Measurements from ENCODE around the gene MCF2L.
A peak's percentile ranks its signal among the peaks of the same experiment; 100 is the strongest.

Gene MCF2L

DNA sequence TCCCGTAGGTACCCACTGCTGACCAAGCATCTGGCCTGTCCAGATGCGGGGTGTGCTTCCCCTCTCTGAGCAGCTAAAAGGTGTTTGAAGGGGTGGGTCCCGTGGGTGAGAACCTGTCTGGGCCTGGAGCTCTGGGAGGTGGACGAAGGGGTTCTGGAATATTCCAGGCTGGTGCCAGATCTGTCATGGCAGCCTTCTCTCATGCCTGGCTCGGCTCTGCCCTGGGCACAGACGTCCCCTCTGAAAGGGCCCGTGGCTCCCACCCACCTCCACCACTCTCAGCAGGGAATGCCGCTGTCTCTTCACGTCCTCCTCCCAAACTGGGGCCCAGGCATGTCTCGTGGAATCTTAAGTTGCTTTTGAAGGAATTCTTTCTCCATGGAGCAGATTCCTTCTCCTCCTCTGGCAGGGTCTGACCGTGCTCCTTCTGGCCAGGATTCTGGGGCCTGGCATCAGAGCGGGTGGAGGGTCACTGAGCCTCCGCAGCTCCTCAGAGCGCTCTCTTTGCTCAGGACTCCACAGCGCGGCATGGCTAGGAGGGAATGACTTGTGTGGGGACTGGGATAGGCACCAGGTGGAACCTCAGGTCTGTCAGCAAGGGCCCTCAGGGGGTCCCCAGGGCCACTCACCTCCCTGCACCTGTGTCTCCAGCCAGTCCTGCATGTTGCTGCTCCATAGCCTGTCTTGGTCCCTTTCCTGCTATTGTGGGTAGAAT, 5.9 kb upstream of the MCF2L start:
- DNase-seq (ENCODE audit: low read depth in 2 of 2), result no peak

DNA sequence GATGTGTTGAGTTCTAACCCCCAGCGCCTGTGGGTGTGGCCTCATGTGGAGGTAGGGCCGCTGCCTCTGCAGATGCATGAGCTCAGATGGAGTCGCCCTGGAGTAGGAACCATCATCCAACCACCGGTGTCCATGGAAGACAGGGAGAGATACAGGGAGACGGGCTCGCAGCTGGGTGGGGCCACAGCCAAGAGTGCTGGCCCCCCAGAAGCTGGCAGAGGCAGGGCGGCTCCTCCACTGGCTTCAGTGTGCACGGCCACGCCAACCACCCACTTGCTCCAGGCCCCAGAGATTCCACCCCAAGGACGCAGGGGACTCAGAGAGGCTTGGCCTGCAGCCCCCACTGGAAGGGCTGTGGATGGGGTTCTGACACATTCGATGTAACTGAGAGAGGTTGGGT, 5.4 kb upstream of the MCF2L start:
- DNase-seq (ENCODE audit: low read depth in 2 of 2), result no peak

DNA sequence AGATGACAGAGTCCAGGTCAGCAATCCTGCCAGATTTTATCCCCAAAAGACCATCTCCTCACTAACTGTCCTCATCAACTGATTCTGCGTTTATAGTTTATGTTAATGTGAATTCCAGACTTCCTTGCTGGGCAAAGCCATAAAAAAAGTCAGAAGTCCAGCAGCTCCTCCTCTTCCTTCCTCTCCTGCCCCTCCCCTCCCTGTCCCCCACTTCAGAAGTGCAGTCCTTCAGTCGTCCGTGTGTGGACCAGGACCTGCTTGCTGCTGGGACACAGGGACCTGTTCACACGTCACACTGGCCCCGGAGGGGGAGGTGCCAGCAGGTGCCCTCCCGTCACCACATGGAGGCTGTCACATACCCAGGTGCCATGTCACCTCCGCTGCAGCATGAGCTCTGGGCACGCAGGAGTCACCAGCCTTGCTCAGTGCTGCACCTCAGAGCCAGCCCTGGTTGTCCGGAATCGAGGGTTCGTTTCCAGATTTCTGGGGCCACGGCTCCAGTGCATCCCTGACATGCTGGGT, 4.0 kb upstream of the MCF2L start:
- DNase-seq (ENCODE audit: low read depth in 2 of 2), result no peak

DNA sequence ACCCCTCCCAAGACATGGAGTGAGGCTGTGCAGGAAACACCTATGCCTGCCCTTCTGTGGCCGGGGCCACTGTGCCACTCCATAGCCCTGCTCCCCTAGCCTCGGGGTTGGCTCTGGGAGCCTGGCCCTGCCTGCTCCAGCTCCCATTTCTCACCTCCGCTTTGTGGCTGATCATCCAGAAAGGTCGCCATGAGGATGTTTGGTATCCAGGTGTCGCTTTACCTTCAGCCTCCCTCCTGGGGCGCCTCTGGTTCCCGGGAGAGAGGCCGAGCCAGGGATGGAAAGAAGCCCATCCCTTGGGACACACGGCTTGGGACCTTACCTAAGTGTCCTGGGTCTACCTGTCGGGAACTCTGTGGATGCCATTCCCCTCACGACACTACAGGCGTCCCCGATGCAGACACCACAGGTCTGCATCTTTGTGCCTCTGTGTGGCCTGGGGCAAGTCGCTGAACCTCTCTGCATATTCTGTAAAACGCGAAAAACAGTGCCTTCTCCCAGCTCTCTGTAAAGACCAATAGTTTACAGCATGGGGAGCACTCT, 3.4 kb upstream of the MCF2L start:
- no peak for DNase-seq (ENCODE audit: low read depth in 2 of 2)

DNA sequence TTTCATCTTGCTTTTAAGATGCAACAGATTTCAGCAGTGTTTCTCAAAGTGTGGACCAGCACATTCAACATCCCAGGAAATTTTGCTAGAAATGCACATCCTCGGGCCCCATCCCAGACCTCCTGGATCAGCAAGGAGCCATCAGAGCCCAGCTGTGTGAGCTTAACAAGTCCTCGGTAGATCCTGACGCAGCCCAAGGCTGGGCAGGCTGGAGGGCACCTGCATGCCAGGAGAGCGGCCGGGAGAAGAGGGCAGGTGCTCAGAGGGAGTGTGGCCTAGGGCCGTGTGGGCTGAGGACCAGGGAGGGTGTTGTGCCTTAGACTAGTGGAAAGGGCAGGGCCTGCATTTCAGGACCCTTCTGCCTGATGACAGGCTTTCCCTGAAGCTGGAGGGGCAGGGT, 2.2 kb upstream of the MCF2L start:
- no peak for DNase-seq (ENCODE audit: low read depth in 2 of 2)

DNA sequence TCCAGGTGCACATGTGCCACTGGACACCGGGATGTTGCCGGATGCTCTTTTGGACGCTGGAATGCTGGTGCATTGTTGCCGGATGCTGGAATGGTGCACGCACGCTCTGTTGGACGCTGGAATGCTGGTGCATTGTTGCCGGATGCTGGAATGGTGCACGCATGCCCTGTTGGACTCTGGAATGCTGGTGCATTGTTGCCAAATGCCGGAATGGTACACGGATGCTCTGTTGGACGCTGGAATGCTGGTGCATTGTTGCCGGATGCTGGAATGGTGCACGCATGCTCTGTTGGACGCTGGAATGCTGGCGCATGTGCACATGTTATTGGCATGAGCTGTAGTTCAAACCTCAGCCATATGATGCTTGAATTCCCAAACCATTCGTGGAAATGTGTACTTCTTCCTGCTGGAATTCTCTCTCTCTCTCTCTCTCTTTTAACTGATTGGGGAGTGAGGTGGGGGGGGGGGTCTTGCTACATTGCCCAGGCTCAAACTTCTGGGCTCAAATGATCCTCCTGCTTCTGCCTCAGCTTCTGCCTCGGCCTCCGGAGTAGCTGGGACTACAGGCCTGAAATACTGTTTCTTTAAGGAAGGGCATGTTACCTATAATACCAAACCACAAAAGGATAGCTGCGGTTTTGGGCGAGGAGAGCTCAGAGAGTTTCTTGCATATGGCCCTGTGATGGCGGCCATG, 1.2 kb upstream of the MCF2L start:
- no peak for DNase-seq (ENCODE audit: low read depth in 2 of 2)

DNA sequence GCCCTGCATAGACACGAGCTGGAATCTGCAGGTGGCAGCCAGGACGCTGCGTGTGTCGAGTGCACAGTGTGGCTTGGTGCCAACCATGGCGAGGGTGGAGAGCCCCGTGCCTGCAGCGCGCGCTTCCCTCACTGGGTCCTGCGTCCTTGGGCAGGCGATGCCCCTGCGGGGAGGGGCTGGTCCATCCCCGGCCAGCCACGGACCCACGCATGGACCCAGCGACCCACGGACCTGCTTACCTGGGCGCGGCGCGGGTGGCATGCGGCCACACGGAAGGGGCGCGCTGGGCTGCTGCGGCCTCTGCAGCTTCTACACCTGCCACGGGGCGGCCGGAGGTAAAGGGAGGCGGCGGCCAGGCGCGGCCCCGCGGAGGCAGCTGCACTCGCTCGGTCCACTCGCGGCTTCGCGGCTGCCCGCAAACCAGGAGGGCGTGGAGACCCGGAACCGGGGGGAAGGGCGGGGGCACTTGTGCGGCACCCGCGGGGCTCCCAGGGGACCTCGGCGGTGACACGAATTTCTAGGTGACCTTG, 569 bp upstream of the MCF2L start:
- peak; percentile 5 to 13 for DNase-seq (ENCODE audit: low read depth in 2 of 2)

DNA sequence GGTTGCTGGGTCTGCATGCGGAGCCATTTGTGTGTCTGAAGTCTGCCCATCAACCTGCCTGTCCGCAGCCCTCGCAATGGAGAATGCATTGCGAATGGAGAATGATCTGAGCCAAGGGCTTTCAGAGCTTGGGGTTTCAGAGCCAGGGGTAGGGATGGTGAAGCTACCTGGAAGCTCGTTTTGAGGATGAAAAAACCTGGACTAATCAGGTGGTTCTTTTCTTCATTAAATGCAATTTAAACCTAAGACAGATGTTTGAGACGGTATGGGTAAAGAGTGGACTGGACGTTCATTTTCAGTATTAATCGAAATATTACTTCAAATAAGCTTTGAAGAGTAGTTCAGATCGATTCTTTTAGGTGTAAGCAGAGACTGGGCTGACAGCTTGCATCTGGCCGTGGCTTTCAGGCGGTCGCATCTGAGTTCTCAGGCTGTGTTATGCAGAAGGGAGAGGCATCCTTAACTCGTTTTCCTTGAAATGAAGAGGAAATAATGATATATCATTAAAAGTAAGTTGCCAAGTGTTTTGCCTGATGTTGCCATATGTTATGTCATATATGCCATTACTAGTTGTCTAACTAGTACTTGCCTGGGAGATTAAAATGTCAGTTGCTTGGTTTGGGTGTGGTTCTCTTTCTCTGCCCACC, 801 bp downstream of the MCF2L start:
- no peak for DNase-seq (ENCODE audit: low read depth in 2 of 2)

DNA sequence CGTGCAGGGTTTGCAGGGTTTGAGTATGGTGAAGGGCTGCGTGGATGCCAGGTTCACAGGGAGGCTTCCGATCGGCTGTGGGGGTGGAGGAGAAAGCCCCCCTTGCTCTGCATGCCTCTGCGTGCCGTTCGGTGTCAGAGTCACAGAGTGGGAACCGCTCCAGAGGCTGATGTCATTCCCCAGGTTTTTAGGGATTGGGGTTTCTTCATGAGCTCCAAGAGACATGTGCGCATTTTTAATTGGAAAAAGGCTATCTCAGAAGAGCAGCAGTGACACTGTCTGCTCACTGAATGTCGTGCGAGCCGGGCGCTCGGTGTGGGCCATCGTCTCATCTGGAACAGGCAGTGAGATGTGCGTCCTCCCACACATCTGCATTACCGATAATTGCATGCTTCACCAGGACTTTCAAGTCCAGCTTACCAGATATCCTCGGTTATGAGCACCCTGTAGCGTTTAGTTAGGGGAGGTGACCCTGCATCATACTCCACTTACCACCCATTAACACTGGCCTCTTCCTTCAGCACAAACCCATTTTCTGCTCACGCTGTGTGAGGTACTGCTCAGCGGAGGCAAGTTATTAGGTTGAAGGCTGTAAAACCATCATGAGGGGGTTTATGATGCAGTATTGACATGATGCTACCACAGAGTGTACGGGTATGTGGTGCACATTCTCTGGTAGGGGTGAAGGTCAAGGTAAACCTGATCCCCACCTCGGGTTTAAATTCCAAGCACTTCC, 1.7 kb downstream of the MCF2L start:
- DNase-seq (ENCODE audit: low read depth in 2 of 2), result no peak

DNA sequence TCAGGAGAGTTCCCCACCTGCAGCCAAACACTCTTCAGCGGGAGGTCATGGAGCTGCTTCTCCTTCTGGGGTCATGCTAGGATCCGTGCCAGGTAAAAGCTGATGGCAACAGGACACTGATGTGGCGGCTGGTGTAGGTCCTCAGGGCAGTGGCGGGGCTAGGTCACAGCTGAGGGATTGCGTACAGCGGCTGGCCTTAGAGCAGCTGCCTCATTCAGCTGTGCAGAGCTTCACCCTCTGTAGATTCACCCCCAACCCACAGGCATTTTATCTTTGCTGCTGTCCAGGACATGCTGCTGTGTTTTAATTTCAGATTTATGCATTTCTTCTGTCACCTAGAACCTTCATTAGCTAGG, 2.3 kb downstream of the MCF2L start:
- DNase-seq (ENCODE audit: low read depth in 2 of 2), result no peak

DNA sequence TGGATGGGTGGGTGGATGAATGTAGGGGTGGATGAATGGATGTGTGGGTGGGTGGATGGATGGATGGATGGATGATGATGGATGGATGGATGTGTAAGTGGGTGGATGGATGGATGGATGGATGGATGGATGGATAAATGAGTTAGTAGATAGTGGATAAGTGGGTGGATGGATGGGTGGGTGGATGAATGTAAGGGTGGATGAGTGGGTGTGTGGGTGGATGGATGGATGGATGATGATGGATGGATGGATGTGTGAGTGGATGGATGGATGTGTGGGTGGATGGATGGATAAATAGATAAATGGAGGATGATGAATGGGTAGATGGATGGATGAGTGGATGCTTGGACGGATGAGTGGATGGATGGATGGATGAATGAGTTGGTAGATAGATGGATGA, 3.2 kb downstream of the MCF2L start:
- no peak for DNase-seq (ENCODE audit: low read depth in 2 of 2)

DNA sequence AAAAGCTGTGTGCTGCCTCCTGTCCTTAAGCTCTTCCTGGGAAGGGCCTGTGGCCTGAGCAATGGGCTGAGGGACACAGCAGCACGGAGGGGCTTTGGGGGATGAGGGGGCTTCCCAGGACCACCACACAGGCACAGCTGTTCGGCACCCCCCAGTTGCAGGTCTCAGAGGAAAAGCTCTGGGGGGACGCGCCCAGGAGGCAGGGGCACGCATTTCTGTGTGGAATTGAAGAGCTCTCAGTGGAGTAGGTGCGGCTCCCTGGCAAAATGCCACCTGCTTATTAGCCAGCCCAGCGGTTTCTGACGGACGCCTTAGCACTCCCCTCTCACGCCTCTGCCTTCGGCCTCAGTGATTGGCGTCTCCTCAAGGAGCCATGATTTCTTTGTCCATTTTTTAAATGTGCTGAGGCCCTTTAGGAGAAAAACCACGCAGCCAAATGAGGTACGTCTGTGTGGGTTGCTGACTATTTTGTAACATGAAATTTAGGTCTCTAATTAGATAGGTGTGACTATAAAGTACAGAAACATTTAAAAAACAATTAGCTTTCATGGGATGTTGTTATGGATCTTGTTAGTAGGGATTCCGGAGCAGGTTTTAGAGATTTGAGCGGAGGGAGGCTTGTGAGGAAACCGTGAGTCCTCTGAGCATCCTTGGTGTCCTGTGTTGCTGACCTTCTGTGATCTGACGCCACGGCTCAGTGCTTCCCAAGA, 4.0 kb downstream of the MCF2L start:
- DNase-seq (ENCODE audit: low read depth in 2 of 2), result no peak

DNA sequence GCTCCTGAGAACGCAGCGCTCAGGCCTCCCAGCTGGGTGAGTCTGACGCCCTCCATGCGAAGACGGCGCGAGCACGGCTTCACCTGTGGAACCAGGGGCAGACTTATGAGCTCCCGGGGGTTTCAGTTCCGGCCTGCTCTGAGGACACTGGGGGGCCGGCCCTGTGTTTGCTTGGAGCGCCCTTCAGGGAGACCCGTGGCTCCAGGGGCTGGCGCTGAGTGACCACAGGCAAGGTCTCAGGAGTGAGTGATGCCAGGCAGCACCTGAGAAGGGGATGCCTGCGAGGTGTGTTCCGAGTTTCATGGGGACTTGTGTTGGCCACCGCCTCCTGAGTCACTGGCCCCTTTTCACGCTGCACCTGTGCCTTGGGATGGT, 4.5 kb downstream of the MCF2L start:
- DNase-seq (ENCODE audit: low read depth in 2 of 2), result no peak

DNA sequence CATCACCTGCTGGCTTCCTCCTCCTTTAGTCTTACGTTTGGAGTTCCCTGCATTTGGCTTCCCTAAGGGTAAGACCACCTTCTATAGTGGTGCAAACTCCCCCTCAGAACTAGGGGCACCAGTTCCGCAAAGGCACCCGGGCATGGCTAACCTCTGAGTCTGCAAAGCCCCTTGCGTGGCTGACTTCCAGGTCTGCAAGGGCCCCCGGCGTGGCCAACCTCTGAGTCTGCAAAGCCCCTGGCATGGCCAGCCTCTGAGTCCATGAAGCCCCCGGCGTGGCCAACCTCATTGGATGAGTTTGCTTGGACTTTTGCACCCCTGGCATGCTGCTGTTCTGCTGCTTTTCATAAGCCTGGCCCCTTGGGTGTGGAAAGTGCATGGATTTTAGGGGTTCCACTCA, 5.1 kb downstream of the MCF2L start:
- no peak for DNase-seq (ENCODE audit: low read depth in 2 of 2)

DNA sequence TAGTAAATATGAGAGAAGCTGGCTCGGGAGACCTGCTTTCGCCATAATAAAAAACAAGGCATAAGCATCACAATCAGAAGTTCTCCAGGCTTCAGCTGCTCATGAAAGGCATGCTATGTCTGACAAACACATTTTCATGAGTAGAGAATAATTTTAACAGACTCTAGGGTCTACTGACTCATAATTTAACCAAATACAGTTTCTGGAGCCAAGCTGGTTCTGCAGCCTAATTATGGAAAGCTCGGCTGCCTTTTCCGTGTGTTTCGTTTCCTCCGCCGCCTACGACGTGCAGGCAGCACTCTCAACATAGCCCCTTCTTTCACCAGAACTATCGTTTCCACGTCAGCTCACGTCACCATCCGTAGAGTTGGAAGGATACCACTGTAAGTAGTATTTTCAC, 5.7 kb downstream of the MCF2L start:
- no peak for DNase-seq (ENCODE audit: low read depth in 2 of 2)

DNA sequence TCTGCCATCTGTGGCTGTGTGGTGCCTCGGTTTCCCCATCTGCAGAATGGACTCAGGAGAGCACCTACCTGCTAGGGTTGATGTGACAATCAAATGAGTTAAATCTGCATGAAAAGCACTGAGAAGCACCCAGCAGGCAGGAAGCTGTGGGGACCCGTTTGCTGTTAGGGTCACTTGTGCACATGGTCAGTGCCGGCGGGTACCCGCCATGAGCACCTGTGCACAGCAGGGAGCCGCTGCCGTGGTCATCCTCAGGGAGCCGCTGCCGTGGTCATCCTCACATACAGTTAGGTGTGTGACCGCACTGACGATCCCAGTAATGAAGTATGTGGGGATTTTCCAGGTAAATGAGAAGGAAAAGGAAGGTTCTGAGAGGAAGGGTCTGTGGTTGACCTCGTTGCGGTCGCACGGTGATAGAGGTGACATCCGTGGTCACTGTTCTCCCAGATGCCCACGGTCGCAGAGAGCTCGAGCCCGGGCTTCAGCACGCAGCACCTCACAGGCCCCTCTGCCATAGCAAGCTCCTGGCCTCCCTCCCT, 6.5 kb downstream of the MCF2L start:
- DNase-seq (ENCODE audit: low read depth in 2 of 2), result no peak

DNA sequence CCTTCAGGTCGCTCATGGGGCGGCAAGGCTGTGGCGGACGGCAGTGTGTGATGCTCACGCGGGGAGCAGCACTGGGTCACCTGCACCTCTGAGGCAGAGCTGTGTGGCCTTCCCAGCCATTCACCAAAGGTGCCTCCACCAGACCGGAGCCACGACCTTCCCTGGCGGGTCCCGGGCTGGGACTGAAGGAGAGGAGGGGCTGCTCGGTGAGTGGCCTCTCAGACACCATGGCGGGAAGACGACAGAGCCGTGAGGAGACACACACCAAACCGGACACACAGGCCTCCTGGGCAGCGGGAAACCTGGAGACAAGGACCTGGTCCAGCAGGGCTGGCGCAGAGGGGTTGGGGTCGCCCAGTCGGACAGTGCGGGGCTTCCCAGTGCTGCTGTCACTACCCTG, 7.5 kb downstream of the MCF2L start:
- DNase-seq (ENCODE audit: low read depth in 2 of 2), result no peak

DNA sequence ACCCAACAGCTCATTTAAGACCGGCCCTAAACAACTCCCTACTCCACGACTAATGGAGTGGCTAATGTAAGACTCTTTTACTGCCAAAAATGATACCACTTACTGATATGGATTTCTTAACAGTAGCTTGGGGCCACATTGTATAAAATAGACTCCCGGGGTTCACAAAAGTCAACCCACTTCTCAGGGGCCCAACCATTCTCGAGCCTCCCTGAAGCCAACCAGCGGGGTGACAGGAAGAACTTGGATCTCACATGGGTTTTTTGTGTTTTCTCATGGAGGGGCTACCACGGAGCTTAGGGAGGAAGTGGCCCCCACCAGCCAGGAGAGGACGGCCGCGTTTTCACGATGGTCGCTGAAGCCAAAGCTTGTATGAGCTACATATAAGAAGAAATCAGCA, 8.1 kb downstream of the MCF2L start:
- no peak for DNase-seq (ENCODE audit: low read depth in 2 of 2)

DNA sequence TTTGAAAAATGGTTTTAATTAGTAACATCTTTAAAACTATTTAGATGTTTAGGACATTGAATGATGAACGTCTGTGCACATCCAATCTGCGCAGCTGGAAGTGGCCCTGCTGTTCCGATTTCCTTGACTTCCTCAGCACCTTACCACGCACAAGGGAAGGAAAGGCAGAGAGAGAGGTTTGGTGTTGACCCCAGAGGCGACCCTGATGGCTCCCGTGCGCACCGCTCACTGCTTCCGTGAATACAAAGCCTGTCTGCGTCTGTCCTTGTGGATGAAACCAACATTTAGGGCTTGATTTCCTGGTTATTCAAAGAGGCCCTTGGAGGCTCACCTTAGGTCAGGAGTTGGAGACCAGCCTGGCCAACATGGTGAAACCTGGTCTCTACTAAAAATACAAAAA, 8.5 kb downstream of the MCF2L start:
- no peak for DNase-seq (ENCODE audit: low read depth in 2 of 2)

DNA sequence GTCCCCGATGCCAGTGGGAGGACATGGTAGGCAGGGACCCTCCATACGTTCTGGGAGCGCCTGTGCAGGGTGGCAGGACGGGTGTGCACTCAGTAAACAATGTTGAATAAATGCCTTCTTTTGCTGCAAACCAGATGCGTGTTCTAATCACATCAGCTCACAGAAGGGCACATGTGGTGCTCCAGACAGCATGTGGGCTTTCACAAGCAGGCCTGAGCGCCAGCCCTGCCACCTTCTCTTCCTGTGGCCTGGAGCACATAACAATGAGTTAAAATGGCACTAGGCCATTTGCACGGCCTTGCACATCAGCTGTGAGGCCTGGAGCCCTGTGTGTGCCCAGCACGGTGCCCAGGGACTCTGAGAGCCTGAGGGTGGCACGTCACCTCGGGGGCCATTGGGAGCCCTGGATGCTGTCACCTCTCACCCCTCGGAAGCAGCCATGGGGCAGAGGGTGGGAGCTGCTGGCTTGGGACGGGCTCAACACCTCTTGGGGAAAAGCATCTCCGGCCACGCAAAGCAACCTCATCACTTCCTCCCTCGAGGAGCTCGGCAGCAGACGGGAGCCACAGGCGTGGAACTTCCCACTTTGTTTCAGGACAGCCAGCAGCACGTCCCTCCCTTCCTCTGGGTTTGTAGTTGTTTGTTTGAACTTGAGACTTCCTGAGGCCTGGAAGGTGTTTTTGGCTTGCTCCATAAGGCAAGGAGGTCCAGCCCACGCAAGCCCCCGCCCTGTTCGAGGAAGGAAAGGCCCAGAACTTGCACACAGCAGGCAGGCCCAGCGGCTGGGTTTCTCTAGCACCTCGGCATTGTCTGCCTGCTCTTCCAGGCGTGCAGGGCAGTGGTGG, 9.8 kb downstream of the MCF2L start:
- no peak for DNase-seq (ENCODE audit: low read depth in 2 of 2)

Measured in stimulated activated CD8-positive, alpha-beta memory T cell treated with anti-CD3 and anti-CD28 coated beads, Interleukin-7, amount 100 ng/mL, for 1 hour (primary cell).